ENCODE data around the gene HERPUD1.
"Not testable (repeated sequence)": the region's sequence is repeated elsewhere in the genome, so short reads cannot be mapped to it uniquely, and the experiment has no call there.

The HERPUD1 gene

GRCh38 chr16:56977823-56978430 lies 46.0 kb downstream of the HERPUD1 start:
- DNase-seq, result no peak

GRCh38 chr16:56980201-56980535 lies 48.2 kb downstream of the HERPUD1 start:
- no peak for DNase-seq

GRCh38 chr16:56980792-56981724 lies 49.1 kb downstream of the HERPUD1 start:
- no peak for DNase-seq

- no peak for DNase-seq
These were observed 49.9 kb downstream of the HERPUD1 start for GRCh38 chr16:56981729-56982271.

- DNase-seq, result no peak
These were observed 50.8 kb downstream of the HERPUD1 start for GRCh38 chr16:56982695-56983094.

- DNase-seq, result no peak
These were observed 51.3 kb downstream of the HERPUD1 start for GRCh38 chr16:56983211-56983751.

GRCh38 chr16:56984639-56985038 lies 52.7 kb downstream of the HERPUD1 start:
- DNase-seq, result no peak

- peak in 3 of 56 donors; percentile 4 to 16 (median 10) for DNase-seq
These were observed 53.5 kb downstream of the HERPUD1 start for GRCh38 chr16:56985288-56985961.

GRCh38 chr16:56985962-56986360 lies 54.0 kb downstream of the HERPUD1 start:
- DNase-seq, result no peak

GRCh38 chr16:56986361-56986760 lies 54.4 kb downstream of the HERPUD1 start:
- no peak for DNase-seq

- not testable (repeated sequence) for DNase-seq
These were observed 55.0 kb downstream of the HERPUD1 start for GRCh38 chr16:56986908-56987307.

GRCh38 chr16:56987692-56988091 lies 55.8 kb downstream of the HERPUD1 start:
- DNase-seq, result no peak

GRCh38 chr16:56988161-56988947 lies 56.4 kb downstream of the HERPUD1 start:
- DNase-seq, result no peak

- DNase-seq, result peak in 54 of 56 donors; percentile 27 to 86 (median 66)
These were observed 57.3 kb downstream of the HERPUD1 start, which contains the start of gene NLRC5 for GRCh38 chr16:56988948-56989945. TSS of gene NLRC5 (plus strand) at chr16:56989557. CDS start at chr16:57020713, 31,156 bp downstream.

- DNase-seq, result no peak
These were observed 58.0 kb downstream of the HERPUD1 start for GRCh38 chr16:56989988-56990387.

- no peak for DNase-seq
These were observed 58.7 kb downstream of the HERPUD1 start for GRCh38 chr16:56990407-56991286.

- not testable (repeated sequence) for DNase-seq
These were observed 60.5 kb downstream of the HERPUD1 start for GRCh38 chr16:56992431-56992830.

- DNase-seq, result no peak
These were observed 61.3 kb downstream of the HERPUD1 start for GRCh38 chr16:56993204-56993603.
